HG02588 (cell line): Measurements from ENCODE around the gene S100A9.

Experiments
- ATAC-seq: cut with Tn5 transposase; IDR thresholded peaks from one replicate; pipeline ENCODE4 v1.9.1; 2021; ENCODE audit warnings: mild to moderate bottlenecking, moderate library complexity; ENCODE audit not compliant: unreplicated experiment

S100A9 gene

GRCh38 chr1:153389401-153389800, 31.7 kb downstream of the S100A9 start:
- ATAC-seq = no peak

- ATAC-seq = no peak
Observed at GRCh38 chr1:153389973-153390879, 32.6 kb downstream of the S100A9 start.

GRCh38 chr1:153390938-153391710, 33.5 kb downstream of the S100A9 start, which contains the start of gene S100A8:
S100A8 (minus strand) TSS chr1:153391073; CDS start chr1:153390535, 538 bp downstream.
- ATAC-seq = no peak

GRCh38 chr1:153392258-153392657, 34.6 kb downstream of the S100A9 start:
- no peak for ATAC-seq

GRCh38 chr1:153392822-153393221, 35.2 kb downstream of the S100A9 start:
- ATAC-seq = no peak

GRCh38 chr1:153393926-153394325, 36.3 kb downstream of the S100A9 start:
- no peak for ATAC-seq

- no peak for ATAC-seq
Observed at GRCh38 chr1:153394391-153394790, 36.7 kb downstream of the S100A9 start.

GRCh38 chr1:153395136-153395685, 37.6 kb downstream of the S100A9 start:
- ATAC-seq = no peak

- no peak for ATAC-seq
Observed at GRCh38 chr1:153395776-153396175, 38.1 kb downstream of the S100A9 start.

- no peak for ATAC-seq
Observed at GRCh38 chr1:153396461-153396860, 38.8 kb downstream of the S100A9 start.

- ATAC-seq = no peak
Observed at GRCh38 chr1:153397051-153397923, 39.6 kb downstream of the S100A9 start.

GRCh38 chr1:153397924-153398651, 40.4 kb downstream of the S100A9 start:
- no peak for ATAC-seq

- no peak for ATAC-seq
Observed at GRCh38 chr1:153399401-153400055, 41.9 kb downstream of the S100A9 start.

- ATAC-seq = no peak
Observed at GRCh38 chr1:153400244-153400643, 42.6 kb downstream of the S100A9 start.

- no peak for ATAC-seq
Observed at GRCh38 chr1:153401461-153401860, 43.8 kb downstream of the S100A9 start.

GRCh38 chr1:153402226-153402625, 44.6 kb downstream of the S100A9 start:
- no peak for ATAC-seq

GRCh38 chr1:153403421-153404085, 45.9 kb downstream of the S100A9 start:
- no peak for ATAC-seq

GRCh38 chr1:153404086-153404635, 46.5 kb downstream of the S100A9 start:
- no peak for ATAC-seq

GRCh38 chr1:153404768-153405167, 47.1 kb downstream of the S100A9 start:
- no peak for ATAC-seq
